AG09319 (cell line): ENCODE measurements around the gene GAS7.

Source experiments
- DNase-seq: peaks from one replicate; pipeline ENCODE4 v3.0.0-alpha.2; 2010; ENCODE audit warnings: low read depth; ENCODE audit errors: extremely low read depth
- TF ChIP-seq, protein P1 (sequence below): IDR thresholded peaks from 2 replicates; pipeline ENCODE4 v1.5.1; 2011; ENCODE audit warnings: low read depth, mild to moderate bottlenecking, inconsistent platforms, low read length, moderate library complexity

The GAS7 gene

DNA sequence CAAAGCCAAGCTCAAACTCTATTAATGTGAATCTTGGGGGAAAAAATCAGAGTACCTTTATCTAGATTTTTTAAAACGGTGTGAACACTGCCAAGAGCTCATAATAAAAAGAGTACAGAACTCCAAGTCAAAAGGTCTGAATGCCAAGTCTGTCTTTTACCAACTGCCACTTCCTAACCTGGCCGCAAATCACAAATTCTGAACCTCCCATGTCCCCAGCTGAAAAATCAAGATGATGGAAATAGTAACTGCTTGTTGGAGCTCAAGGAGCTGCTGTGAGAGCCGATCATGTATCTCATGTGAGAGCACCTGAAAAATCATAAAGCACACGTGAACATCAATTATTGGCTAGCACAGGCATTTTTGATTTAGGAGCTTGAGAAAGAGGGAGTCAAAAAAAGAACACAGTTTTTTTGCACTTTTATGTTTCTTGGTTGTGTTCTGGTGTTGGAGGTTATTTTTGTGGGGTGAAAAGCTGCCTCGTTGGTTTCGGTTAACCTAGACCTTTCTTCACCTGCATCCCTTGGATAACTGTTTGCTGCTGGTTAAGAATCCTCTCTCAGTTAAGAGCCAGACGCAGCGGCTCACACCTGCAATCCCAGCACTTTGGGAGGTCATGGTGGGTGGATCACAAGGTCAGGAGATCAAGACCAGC is 50.5 kb downstream of the GAS7 start:
- no peak for DNase-seq
- TF ChIP-seq, protein P1, sequence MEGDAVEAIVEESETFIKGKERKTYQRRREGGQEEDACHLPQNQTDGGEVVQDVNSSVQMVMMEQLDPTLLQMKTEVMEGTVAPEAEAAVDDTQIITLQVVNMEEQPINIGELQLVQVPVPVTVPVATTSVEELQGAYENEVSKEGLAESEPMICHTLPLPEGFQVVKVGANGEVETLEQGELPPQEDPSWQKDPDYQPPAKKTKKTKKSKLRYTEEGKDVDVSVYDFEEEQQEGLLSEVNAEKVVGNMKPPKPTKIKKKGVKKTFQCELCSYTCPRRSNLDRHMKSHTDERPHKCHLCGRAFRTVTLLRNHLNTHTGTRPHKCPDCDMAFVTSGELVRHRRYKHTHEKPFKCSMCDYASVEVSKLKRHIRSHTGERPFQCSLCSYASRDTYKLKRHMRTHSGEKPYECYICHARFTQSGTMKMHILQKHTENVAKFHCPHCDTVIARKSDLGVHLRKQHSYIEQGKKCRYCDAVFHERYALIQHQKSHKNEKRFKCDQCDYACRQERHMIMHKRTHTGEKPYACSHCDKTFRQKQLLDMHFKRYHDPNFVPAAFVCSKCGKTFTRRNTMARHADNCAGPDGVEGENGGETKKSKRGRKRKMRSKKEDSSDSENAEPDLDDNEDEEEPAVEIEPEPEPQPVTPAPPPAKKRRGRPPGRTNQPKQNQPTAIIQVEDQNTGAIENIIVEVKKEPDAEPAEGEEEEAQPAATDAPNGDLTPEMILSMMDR, result no peak

DNA sequence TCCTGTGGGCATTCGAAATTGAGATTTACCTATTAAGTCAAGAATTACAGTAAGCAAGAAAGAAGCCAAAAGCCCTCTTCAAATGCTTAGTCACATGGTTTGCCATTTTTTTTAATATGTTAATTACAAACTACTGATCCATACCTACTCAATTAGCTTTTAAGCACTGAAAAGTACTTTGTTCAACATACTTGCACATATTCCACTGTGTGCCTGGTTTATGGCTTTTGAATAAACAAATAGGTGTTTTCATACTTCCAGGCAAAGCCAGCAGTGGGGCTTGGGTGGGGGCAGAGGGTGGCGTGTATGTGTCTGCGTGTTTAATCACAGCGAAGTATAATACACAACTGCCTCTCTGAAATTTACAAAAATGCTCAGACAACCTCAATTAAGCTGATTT is 51.4 kb downstream of the GAS7 start:
- TF ChIP-seq, protein P1, result no peak
- no peak for DNase-seq

DNA sequence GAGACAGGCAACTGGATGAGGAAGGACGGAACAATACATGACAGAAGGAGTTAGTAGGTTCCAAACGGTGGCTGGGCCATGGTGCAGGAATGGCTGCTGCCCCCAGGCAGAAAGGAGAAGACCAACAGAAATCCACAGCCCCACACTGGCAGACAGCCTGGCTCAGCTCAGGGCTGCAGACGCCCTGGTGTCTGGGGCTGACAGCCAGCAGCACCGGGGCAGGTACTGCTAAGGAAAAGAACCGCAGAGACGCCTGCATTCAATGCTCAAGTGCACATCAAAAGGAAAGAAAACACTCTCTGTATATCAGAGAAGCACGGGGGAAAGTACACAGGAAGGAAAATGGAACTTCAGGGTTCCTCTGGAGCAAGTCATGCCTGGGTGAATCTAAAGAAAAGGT is 53.4 kb downstream of the GAS7 start:
- no peak for DNase-seq
- TF ChIP-seq, protein P1, result no peak

DNA sequence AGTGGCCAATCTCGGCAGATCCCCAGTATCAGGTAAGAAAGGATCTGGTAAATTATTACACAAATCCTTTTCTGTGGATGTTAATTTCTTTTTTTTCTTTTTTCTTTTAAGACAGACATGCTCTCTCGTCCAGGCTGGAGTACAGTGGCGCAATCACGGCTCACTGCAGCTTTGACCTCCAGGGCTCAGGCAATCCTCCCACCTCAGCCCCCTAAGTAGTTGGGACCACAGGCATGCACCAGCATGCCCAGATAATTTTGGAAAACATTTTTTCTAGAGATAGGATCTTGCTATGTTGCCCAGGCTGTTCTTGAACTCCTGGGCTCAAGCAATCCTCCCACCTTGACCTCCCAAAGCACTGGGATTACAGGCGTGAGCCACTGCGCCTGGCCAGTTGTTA is 54.0 kb downstream of the GAS7 start:
- TF ChIP-seq, protein P1, result no peak

DNA sequence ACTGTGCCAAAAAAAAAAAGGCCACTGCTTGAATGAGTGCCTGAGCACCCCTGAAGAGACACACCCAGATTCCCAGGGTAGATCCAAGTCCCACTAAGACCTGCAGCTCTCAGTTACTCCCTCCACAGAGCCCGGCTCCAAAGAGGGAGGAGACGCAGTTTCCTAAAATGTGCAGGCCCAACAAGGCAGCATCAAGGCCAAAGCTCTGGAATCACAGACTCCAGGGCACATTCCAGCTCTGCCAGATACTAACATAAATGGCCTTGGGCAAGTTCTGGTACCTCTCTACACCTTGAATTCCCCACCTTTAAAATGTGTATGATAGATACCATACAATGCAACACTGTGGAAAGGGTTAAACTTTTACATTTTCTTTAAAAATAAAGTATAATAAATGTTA is 57.0 kb downstream of the GAS7 start:
- TF ChIP-seq, protein P1, result no peak
- no peak for DNase-seq

More for the DNA sequence above, 54.0 kb downstream of the GAS7 start:
- DNase-seq, result no peak

DNA sequence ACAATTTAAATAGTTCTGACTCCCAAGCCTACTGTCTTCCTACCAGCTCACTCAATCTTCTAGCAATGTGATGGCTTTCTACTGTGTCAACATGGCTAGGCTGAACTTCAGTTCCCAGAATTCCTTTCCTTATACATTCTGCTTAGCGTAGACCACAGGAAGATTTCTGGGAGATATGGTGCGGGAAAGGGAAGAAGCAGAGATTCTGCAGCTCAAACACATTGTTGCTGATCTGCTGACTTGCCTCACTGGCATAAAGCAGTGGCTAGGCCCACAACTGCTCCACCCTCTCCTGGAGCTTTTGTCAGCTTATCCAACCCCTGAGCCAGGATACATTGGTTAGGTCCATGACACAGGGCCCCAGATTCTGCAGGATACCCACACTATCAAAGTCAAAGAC is 58.8 kb downstream of the GAS7 start:
- TF ChIP-seq, protein P1, result no peak
- DNase-seq, result no peak

DNA sequence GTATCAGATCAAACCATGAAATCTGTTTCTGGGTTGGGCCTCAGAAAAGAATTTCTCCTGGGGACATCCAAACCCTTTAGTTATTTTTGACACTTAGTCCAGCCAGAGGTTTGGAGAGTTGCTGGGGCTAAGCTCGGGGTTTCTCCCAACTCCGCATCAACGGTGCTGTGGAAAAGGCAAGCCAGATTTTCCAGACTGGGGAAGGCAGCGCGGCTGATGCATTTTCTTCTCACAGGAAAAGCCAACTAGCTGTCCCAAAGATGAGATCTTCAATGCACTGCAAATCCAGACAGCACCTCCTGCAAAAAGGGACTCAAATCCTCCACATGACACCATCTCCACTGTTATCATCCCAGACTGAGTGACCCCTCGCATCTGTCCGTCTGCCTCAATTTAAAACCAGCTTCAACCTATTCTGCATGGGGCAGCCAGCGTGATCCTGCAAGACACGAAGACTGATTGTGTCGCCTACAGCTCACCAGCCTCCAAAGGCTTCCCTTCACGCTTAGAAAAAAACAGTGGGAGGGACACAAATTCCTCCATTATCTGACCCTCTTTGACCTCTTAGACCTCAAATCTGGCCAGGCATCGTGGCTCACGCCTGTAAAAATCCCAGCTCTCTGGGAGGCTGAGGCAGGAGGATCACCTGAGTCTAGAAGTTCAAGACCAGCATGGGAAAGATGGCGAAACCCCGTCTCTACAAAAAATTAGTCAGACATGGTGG is 62.0 kb downstream of the GAS7 start:
- no peak for DNase-seq
- TF ChIP-seq, protein P1, result no peak
